Measurements from ENCODE around the gene ADISSP. TPM values are rescaled to one million over a fixed set of nuclear protein-coding genes. Genes with fewer than 3 reads are reported as not detected.

ADISSP gene
- total RNA-seq, 1 experiment from 2014 or later: 99.4 TPM

- ChIA-PET POLR2A (interaction anchor here (1.0 to 3.3 kb wide), 4 partner anchors 10 to 75 kb away, joined by 3 to 14 read pairs (median 4); partner anchors contain the start of genes CDC25B and SPEF1), CTCF (interaction anchor here (0.9 to 2.7 kb wide), 4 partner anchors 8 to 273 kb away, joined by 3 to 16 read pairs (median 4); partner anchors contain the start of genes AP5S1 and CDC25B), RAD21 (ENCODE audit: low non-redundant PET in 1 of 2, low total read pairs in 2 of 2, uncharacterized antibody in 2 of 2, unreplicated experiment in 2 of 2) (interaction anchor here in 1 of 2 experiments (0.6 kb wide), 1 partner anchor 16 kb away, joined by 3 read pairs; the partner anchor contains the start of gene CDC25B)
- Histone ChIP-seq H2AFZ (ENCODE audit: low read depth, low read length, poor library complexity, severe bottlenecking) (no peak overlapping the region), H3K4me1 (ENCODE audit: control insufficient read depth in 1 of 2, insufficient read depth in 2 of 2, low read length in 2 of 2) (peaks cover 59 to 77% of the 10 kb centered on the region in 2 experiments), H3K9me2 (ENCODE audit: insufficient read depth) (no peaks in the 10 kb centered on the region), H3K27ac (ENCODE audit: low read depth, low read length) (peak overlapping the region; percentile 99), H4K20me1 (ENCODE audit: insufficient read depth) (no peaks in the 10 kb centered on the region), H3K36me3 (ENCODE audit: control insufficient read depth in 1 of 2, insufficient read depth in 2 of 2, low read length in 2 of 2) (no peaks in the 10 kb centered on the region), H3K9ac (ENCODE audit: low read length) (peak overlapping the region; percentile 76), H3K79me2 (ENCODE audit: insufficient read depth, low read length) (peaks cover 7% of the 10 kb centered on the region), H3K27me3 (ENCODE audit: insufficient read depth, low read length) (no peaks in the 10 kb centered on the region), H3K4me3 (replicated peaks in 1 of 2; ENCODE audit: low read depth in 1 of 2, low read length in 2 of 2) (no peak overlapping the region), H3K9me3 (ENCODE audit: control insufficient read depth in 1 of 2, insufficient read depth in 1 of 2, low read depth in 1 of 2, low read length in 2 of 2) (no peaks in the 10 kb centered on the region), H3K4me2 (ENCODE audit: low read length) (peak overlapping the region; percentile 82)
- intact Hi-C loops (cut with micrococcal nuclease): no loop called here
- TF ChIP-seq POLR2AphosphoS5 (IDR thresholded peaks at IDR 0.05; ENCODE audit: low read depth, low read length) (no peak), SRF (IDR thresholded peaks at IDR 0.05; ENCODE audit: low read depth) (no peak), ZBTB33 (IDR thresholded peaks at IDR 0.05; ENCODE audit: extremely low read depth, insufficient replicate concordance, low read length) (no peak), TCF7L2 (IDR thresholded peaks at IDR 0.05; ENCODE audit: borderline replicate concordance, extremely low read depth, insufficient read depth, insufficient read length) (no peak), SIN3A (IDR thresholded peaks at IDR 0.05; ENCODE audit: low read depth) (no peak), EZH2 (IDR thresholded peaks at IDR 0.05) (no peak), RAD21 (IDR thresholded peaks at IDR 0.05; ENCODE audit: low read depth) (no peak), POLR2A (IDR thresholded peaks at IDR 0.05; ENCODE audit: borderline replicate concordance, extremely low read depth, insufficient read depth, insufficient read length) (no peak), CBX3 (IDR thresholded peaks at IDR 0.05; ENCODE audit: low read depth) (no peak), ZNF274 (IDR thresholded peaks at IDR 0.05; ENCODE audit: low read depth, low read length) (no peak), SP1 (IDR thresholded peaks at IDR 0.05; ENCODE audit: low read depth) (no peak), ATF3 (IDR thresholded peaks at IDR 0.05) (no peak), ELF1 (IDR thresholded peaks at IDR 0.05; ENCODE audit: borderline replicate concordance, low read depth) (no peak)
- TF ChIP-seq, protein P1, sequence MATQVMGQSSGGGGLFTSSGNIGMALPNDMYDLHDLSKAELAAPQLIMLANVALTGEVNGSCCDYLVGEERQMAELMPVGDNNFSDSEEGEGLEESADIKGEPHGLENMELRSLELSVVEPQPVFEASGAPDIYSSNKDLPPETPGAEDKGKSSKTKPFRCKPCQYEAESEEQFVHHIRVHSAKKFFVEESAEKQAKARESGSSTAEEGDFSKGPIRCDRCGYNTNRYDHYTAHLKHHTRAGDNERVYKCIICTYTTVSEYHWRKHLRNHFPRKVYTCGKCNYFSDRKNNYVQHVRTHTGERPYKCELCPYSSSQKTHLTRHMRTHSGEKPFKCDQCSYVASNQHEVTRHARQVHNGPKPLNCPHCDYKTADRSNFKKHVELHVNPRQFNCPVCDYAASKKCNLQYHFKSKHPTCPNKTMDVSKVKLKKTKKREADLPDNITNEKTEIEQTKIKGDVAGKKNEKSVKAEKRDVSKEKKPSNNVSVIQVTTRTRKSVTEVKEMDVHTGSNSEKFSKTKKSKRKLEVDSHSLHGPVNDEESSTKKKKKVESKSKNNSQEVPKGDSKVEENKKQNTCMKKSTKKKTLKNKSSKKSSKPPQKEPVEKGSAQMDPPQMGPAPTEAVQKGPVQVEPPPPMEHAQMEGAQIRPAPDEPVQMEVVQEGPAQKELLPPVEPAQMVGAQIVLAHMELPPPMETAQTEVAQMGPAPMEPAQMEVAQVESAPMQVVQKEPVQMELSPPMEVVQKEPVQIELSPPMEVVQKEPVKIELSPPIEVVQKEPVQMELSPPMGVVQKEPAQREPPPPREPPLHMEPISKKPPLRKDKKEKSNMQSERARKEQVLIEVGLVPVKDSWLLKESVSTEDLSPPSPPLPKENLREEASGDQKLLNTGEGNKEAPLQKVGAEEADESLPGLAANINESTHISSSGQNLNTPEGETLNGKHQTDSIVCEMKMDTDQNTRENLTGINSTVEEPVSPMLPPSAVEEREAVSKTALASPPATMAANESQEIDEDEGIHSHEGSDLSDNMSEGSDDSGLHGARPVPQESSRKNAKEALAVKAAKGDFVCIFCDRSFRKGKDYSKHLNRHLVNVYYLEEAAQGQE (IDR thresholded peaks at IDR 0.05; ENCODE audit: low read depth): no peak
- TF ChIP-seq, protein P2, sequence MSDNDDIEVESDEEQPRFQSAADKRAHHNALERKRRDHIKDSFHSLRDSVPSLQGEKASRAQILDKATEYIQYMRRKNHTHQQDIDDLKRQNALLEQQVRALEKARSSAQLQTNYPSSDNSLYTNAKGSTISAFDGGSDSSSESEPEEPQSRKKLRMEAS (IDR thresholded peaks at IDR 0.05): no peak
- no peak for DNase-seq (ENCODE audit: low read depth, low spot score)
- BruUV-seq (replicated peaks): no TSS peak
- no peak for ATAC-seq
These were observed 44.7 kb upstream of the ADISSP start for GRCh38 chr20:3812259-3812681.

All from HCT116 (cell line).